Osteoblast (primary cell): ENCODE results near the gene CFLAR. TPM values are rescaled to one million over a fixed set of nuclear protein-coding genes. Genes with fewer than 3 reads are reported as not detected.

ENCODE experiments used
- DNase-seq: peaks from one replicate; pipeline ENCODE4 v3.0.0; 2011; ENCODE audit warnings: low spot score, mixed read lengths; ENCODE audit not compliant: insufficient read length; ENCODE audit errors: missing footprints
- H2AFZ ChIP-seq: 2 replicates; pipeline ENCODE4 v1.6.0; 2011; ENCODE audit warnings: mild to moderate bottlenecking, low read length
- H3K27ac ChIP-seq: 2 replicates; pipeline ENCODE4 v1.5.1; 2011; ENCODE audit warnings: mild to moderate bottlenecking, low read depth, low read length, moderate library complexity
- H3K27me3 ChIP-seq: 2 replicates; pipeline ENCODE4 v1.6.0; 2012; ENCODE audit warnings: mild to moderate bottlenecking, control low read depth, inconsistent platforms, low read length, moderate library complexity; ENCODE audit not compliant: insufficient read depth
- H3K36me3 ChIP-seq: 2 replicates; pipeline ENCODE4 v1.5.1; 2011; ENCODE audit warnings: mild to moderate bottlenecking, low read length, control low read depth, moderate library complexity; ENCODE audit not compliant: insufficient read depth
- H3K4me1 ChIP-seq: 2 replicates; pipeline ENCODE4 v1.5.1; 2011; ENCODE audit warnings: mild to moderate bottlenecking, low read length, control low read depth, moderate library complexity; ENCODE audit not compliant: insufficient read depth
- H3K4me2 ChIP-seq: 2 replicates; pipeline ENCODE4 v1.6.0; 2011; ENCODE audit warnings: mild to moderate bottlenecking, low read length; ENCODE audit not compliant: insufficient read depth
- H3K4me3 ChIP-seq: fragments of 200-600 bp; sonication (generic); 3 replicates; pipeline ENCODE4 v1.5.1; 2012; ENCODE audit warnings: mild to moderate bottlenecking, low read length, inconsistent platforms; ENCODE audit not compliant: insufficient read depth
- H3K79me2 ChIP-seq: 2 replicates; pipeline ENCODE4 v1.6.0; 2012; ENCODE audit warnings: mild to moderate bottlenecking, low read length, control low read depth, inconsistent platforms; ENCODE audit not compliant: insufficient read depth
- H3K9me3 ChIP-seq: 2 replicates; pipeline ENCODE4 v1.5.1; 2011; ENCODE audit warnings: low read depth, low read length, control low read depth
- H4K20me1 ChIP-seq: 2 replicates; pipeline ENCODE4 v1.6.0; 2012; ENCODE audit warnings: mild to moderate bottlenecking, low read length, control low read depth; ENCODE audit not compliant: insufficient read depth
- total RNA-seq: library from RNA; depleted of rRNA; stranded (reverse); fragments of >200 nt; gene quantifications from 2 replicates; pipeline ENCODE4 v1.2.3, GENCODE V29; 2012
- TF ChIP-seq, protein P1 (sequence below): IDR thresholded peaks from 2 replicates; pipeline ENCODE4 v1.5.1; 2011; ENCODE audit warnings: mild to moderate bottlenecking, low read depth, low read length, moderate library complexity; ENCODE audit errors: extremely low read depth

The CFLAR gene
- total RNA-seq, 1 donor = 78.9 TPM

- Histone ChIP-seq H3K4me3 (no peak overlapping the region), H3K9me3 (no peaks in the 10 kb centered on the region), H2AFZ (no peak overlapping the region), H3K79me2 (no peaks in the 10 kb centered on the region), H3K27me3 (no peaks in the 10 kb centered on the region), H3K4me2 (no peak overlapping the region), H3K4me1 (peaks cover 4% of the 10 kb centered on the region), H4K20me1 (no peaks in the 10 kb centered on the region), H3K36me3 (no peaks in the 10 kb centered on the region), H3K27ac (no peak overlapping the region)
- no peak for DNase-seq
- TF ChIP-seq, protein P1, sequence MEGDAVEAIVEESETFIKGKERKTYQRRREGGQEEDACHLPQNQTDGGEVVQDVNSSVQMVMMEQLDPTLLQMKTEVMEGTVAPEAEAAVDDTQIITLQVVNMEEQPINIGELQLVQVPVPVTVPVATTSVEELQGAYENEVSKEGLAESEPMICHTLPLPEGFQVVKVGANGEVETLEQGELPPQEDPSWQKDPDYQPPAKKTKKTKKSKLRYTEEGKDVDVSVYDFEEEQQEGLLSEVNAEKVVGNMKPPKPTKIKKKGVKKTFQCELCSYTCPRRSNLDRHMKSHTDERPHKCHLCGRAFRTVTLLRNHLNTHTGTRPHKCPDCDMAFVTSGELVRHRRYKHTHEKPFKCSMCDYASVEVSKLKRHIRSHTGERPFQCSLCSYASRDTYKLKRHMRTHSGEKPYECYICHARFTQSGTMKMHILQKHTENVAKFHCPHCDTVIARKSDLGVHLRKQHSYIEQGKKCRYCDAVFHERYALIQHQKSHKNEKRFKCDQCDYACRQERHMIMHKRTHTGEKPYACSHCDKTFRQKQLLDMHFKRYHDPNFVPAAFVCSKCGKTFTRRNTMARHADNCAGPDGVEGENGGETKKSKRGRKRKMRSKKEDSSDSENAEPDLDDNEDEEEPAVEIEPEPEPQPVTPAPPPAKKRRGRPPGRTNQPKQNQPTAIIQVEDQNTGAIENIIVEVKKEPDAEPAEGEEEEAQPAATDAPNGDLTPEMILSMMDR = no peak
Measured at GRCh38 chr2:201218780-201219179, 102.8 kb downstream of the CFLAR start.

DNA sequence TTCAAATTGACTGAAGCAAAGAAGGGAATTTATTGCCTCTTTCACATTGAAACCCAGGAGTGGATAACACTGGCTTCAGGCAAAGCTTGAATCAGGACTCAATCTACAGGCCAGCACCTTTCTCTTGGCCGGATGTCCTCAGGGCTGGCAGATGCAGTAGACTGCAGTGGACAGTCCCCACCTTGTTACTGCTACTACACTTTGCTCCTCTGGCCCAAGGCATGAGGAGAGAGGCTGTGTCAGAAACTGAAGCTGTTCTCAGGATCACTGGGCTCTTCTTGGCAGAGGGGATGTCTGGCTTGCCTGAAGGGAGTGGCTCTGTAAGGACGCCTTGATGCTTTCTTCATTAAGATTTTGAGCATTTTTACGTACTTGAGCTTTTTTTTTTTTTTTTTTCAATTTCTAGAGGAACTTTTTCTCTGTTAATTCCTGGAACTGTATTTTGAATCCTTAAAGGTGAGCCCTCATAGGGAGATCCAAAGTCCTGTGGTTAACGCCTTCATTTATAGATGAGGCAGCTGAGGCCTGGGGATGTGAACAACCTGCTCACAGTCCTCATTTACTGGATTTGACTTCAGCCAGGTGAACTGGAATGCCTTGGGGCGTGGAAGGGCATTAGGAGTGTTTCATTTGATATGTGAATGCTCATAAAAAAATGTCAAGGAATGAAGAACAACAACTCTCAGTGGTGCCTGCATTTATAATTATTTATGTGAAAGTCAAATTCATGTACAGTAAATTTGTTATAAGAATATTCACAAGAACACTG is 103.5 kb downstream of the CFLAR start:
- H4K20me1 ChIP-seq = no peaks in the 10 kb centered on the region
- no peak overlapping the region for H3K4me2 ChIP-seq
- TF ChIP-seq, protein P1 = no peak
- no peaks in the 10 kb centered on the region for H3K9me3 ChIP-seq
- H3K4me1 ChIP-seq = peaks cover 4% of the 10 kb centered on the region
- H3K27me3 ChIP-seq = no peaks in the 10 kb centered on the region
- H3K27ac ChIP-seq = no peak overlapping the region
- no peak overlapping the region for H3K4me3 ChIP-seq
- no peaks in the 10 kb centered on the region for H3K79me2 ChIP-seq
- DNase-seq = no peak
- H3K36me3 ChIP-seq = no peaks in the 10 kb centered on the region
- no peak overlapping the region for H2AFZ ChIP-seq

- H3K27ac ChIP-seq = no peak overlapping the region
- peaks cover 4% of the 10 kb centered on the region for H3K4me1 ChIP-seq
- no peak overlapping the region for H3K4me3 ChIP-seq
- H3K9me3 ChIP-seq = no peaks in the 10 kb centered on the region
- no peaks in the 10 kb centered on the region for H3K79me2 ChIP-seq
- no peak overlapping the region for H3K4me2 ChIP-seq
- no peaks in the 10 kb centered on the region for H3K27me3 ChIP-seq
- TF ChIP-seq, protein P1 = no peak
- H4K20me1 ChIP-seq = no peaks in the 10 kb centered on the region
- DNase-seq = no peak
- no peaks in the 10 kb centered on the region for H3K36me3 ChIP-seq
- no peak overlapping the region for H2AFZ ChIP-seq
Measured at GRCh38 chr2:201220102-201220570, 104.2 kb downstream of the CFLAR start.
